Effector memory CD4-positive, alpha-beta T cell (primary cell): ENCODE data around the gene PRKAG2.

Source experiments
- DNase-seq, 3 donors: peaks; one replicate each; pipeline ENCODE4 v3.0.0-alpha.2; 2020
- H3K27ac ChIP-seq: 2 replicates; pipeline ENCODE4 v1.7.0; 2013; ENCODE audit warnings: mild to moderate bottlenecking, low read length, moderate library complexity; ENCODE audit not compliant: insufficient read depth, poor library complexity, severe bottlenecking
- H3K27me3 ChIP-seq: replicated peaks from 2 replicates; pipeline ENCODE4 v1.7.0; 2013; ENCODE audit warnings: mild to moderate bottlenecking, low read length; ENCODE audit not compliant: insufficient read depth, control insufficient read depth, poor library complexity, severe bottlenecking
- H3K36me3 ChIP-seq: 2 replicates; pipeline ENCODE4 v1.7.0; 2013; ENCODE audit warnings: mild to moderate bottlenecking, low read length, moderate library complexity; ENCODE audit not compliant: control insufficient read depth, insufficient read depth
- H3K4me1 ChIP-seq: 2 replicates; pipeline ENCODE4 v1.7.0; 2013; ENCODE audit warnings: low read length, mild to moderate bottlenecking; ENCODE audit not compliant: control insufficient read depth, insufficient read depth, poor library complexity, severe bottlenecking
- H3K4me3 ChIP-seq: 2 replicates; pipeline ENCODE4 v1.7.0; 2013; ENCODE audit warnings: low read length, low read depth, mild to moderate bottlenecking; ENCODE audit not compliant: insufficient read depth, poor library complexity, severe bottlenecking
- H3K9me3 ChIP-seq: 2 replicates; pipeline ENCODE4 v1.7.0; 2013; ENCODE audit warnings: mild to moderate bottlenecking, low read length, moderate library complexity; ENCODE audit not compliant: control insufficient read depth

The PRKAG2 gene

DNA sequence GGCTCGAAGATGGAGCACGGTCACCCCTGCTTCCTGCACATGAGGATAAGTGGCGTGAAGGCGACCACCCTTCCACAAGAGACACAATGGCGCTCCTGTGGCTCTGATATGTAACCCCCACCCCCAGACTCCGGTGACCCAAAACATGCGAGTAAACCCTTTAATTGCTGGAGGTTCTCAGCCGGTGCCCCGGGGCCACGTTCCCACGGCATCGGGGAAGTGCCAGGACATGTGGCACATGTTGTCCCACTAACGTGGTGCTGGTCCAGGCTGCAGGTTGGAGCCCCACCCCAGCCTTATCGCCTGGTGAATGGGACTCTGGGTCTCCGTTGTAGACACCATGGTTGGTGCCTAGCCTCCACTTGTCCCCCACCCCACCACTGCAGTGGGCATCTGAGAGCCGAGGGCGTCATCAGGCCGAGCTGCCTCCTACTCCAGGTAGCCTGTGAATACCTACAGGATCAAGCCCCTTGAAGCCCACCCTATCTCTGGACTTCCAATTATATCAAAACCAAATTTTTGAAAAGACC lies 132.8 kb downstream of the PRKAG2 start:
- H3K4me3 ChIP-seq = no peak overlapping the region
- peaks cover 2% of the 10 kb centered on the region for H3K4me1 ChIP-seq
- H3K27me3 ChIP-seq = no peaks in the 10 kb centered on the region
- H3K36me3 ChIP-seq = peaks cover 12% of the 10 kb centered on the region
- no peak for DNase-seq
- no peaks in the 10 kb centered on the region for H3K9me3 ChIP-seq
- no peak overlapping the region for H3K27ac ChIP-seq

DNA sequence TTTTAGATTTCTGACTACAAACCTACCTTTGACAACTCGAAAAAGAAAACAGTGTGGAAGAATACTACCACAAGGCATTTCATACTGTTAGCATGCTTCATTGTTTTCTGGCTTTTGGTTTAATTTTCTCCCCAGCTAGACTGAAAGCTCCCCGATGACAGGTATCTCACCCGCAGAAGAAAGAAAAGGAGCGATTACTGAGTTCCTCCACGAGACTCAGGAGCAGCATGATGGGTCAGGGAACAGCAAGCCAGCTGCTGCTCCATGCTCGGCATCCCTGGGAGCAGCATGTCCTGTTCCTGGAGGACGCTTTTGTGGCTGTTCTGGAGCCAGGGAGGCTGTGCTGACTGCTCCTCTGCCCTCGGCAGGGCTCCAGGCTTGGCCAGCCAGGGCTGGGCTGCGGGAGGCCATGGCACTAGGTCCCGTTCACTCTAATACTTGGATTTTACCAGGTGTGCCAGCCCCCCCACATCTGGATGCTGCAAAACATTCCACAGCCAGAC lies 133.4 kb downstream of the PRKAG2 start:
- no peak for DNase-seq
- no peak overlapping the region for H3K27ac ChIP-seq
- no peaks in the 10 kb centered on the region for H3K27me3 ChIP-seq
- no peak overlapping the region for H3K4me3 ChIP-seq
- H3K36me3 ChIP-seq = peaks cover 12% of the 10 kb centered on the region
- H3K9me3 ChIP-seq = no peaks in the 10 kb centered on the region
- peaks cover 2% of the 10 kb centered on the region for H3K4me1 ChIP-seq

DNA sequence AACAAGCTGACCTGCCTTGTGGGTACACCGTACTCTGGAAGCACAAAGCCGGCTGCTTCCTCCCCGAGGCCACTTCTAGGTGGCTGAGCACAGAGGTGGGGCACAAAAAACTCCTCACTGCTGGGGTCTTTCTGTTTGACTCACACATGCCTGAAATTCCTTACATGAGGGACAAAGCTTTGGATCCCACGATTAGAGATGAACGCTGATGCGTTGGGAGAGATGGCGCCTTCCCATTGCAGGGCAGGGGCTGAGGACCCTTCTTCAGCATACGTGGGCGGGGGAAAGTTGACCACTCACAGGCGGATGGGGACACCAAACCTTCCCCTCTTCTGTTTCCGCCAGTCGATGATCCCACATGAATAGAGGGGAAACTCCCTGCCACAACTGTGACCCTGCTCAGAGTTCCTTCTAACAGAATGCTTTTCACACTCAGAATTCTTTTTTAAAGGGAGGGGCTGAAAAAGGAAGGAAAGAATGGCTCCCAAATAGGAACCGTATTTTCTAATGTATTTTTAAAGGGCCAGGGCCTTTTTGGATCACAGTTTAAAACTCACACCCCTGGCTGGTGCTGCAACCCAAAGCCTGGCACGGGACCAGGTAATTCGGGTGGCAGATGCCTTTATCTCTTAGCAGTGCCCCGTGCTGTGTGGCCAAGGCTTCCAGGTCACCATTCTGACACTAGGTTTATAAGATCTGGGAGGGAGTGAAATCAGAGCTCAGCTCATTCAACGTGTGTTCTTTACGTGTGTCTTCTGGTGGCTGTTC lies 134.0 kb downstream of the PRKAG2 start:
- Histone ChIP-seq H3K36me3 (peaks cover 12% of the 10 kb centered on the region), H3K4me1 (peaks cover 2% of the 10 kb centered on the region), H3K9me3 (no peaks in the 10 kb centered on the region), H3K27me3 (no peaks in the 10 kb centered on the region), H3K27ac (no peak overlapping the region), H3K4me3 (no peak overlapping the region)
- DNase-seq = no peak

GRCh38 chr7:151741585-151741984 lies 135.3 kb downstream of the PRKAG2 start:
- peaks cover 2% of the 10 kb centered on the region for H3K4me1 ChIP-seq
- H3K4me3 ChIP-seq = no peak overlapping the region
- peaks cover 11% of the 10 kb centered on the region for H3K36me3 ChIP-seq
- no peak overlapping the region for H3K27ac ChIP-seq
- DNase-seq = no peak
- H3K27me3 ChIP-seq = no peaks in the 10 kb centered on the region
- no peaks in the 10 kb centered on the region for H3K9me3 ChIP-seq

- Histone ChIP-seq H3K36me3 (peaks cover 5% of the 10 kb centered on the region), H3K9me3 (no peaks in the 10 kb centered on the region), H3K27ac (no peak overlapping the region), H3K4me3 (no peak overlapping the region), H3K27me3 (no peaks in the 10 kb centered on the region), H3K4me1 (peaks cover 2% of the 10 kb centered on the region)
- no peak for DNase-seq
Measured at GRCh38 chr7:151740081-151740851, 136.6 kb downstream of the PRKAG2 start.

- H3K27me3 ChIP-seq = no peaks in the 10 kb centered on the region
- H3K9me3 ChIP-seq = no peaks in the 10 kb centered on the region
- no peak for DNase-seq
- H3K36me3 ChIP-seq = peaks cover 5% of the 10 kb centered on the region
- no peak overlapping the region for H3K4me3 ChIP-seq
- H3K27ac ChIP-seq = no peak overlapping the region
- peaks cover 2% of the 10 kb centered on the region for H3K4me1 ChIP-seq
Measured at GRCh38 chr7:151738925-151739324, 138.0 kb downstream of the PRKAG2 start.

DNA sequence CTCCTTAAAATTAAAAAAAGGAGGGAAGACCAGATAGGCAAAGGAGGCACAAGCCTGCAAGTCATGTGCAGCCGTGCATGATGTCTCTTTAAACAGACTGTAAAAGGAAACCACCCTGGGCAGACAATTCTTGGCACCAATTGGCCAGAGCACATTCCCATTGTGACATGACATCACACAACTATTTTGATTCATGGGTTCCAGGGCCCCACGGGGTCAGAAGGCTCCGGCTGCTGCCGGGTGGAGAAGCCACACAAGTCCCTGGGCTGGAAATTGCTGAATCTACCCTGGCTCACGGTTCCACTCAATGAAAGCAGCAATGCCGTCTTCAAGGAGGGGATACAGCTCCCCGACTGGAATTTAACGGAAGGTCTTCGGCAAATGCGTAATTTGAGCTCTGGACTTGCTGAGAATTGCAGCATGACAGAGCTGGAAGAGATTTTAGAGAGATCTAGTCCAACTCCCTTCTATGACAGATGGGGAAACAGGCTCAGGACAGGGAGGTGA lies 140.5 kb downstream of the PRKAG2 start:
- Histone ChIP-seq H3K36me3 (no peaks in the 10 kb centered on the region), H3K27me3 (no peaks in the 10 kb centered on the region), H3K4me3 (no peak overlapping the region), H3K27ac (no peak overlapping the region), H3K4me1 (no peaks in the 10 kb centered on the region), H3K9me3 (no peaks in the 10 kb centered on the region)
- DNase-seq = no peak

GRCh38 chr7:151735851-151736402 lies 141.0 kb downstream of the PRKAG2 start:
- no peak for DNase-seq
- no peaks in the 10 kb centered on the region for H3K4me1 ChIP-seq
- no peak overlapping the region for H3K27ac ChIP-seq
- H3K36me3 ChIP-seq = no peaks in the 10 kb centered on the region
- H3K9me3 ChIP-seq = no peaks in the 10 kb centered on the region
- no peak overlapping the region for H3K4me3 ChIP-seq
- H3K27me3 ChIP-seq = no peaks in the 10 kb centered on the region

DNA sequence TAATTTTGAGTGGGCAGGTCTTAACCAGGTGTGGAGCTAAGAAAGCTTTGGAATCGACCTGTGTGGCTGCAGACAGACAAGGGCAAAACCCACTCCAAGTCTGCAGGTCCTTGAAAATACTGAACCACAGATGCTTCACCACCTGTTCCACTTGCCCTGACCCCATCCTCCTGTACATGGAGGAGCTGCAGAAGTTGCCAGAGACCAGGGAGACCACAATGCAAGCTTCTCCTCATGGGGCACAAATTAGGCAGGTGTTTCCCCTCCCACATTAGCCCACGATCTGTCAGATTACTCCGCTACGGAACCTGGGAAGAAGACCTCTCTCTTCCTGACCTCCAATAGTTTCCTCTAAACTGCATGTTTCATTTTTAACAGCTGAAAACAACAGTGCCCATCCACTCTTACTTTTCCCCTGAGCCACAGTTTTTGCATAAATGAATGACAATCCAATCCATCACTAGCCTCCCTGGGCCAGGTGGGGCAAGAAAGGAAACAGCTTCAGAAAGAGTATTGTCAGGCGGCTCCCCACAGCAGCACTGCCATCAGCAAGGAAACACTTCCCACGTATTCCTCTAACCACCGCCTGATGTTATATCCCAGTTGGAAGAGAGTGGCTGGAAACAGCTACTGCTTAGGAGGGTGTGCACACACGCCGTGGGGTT lies 141.6 kb downstream of the PRKAG2 start:
- no peaks in the 10 kb centered on the region for H3K36me3 ChIP-seq
- no peak overlapping the region for H3K27ac ChIP-seq
- H3K4me3 ChIP-seq = no peak overlapping the region

More for the DNA sequence above, 141.6 kb downstream of the PRKAG2 start:
- DNase-seq = no peak
- Histone ChIP-seq H3K27me3 (no peaks in the 10 kb centered on the region), H3K4me1 (no peaks in the 10 kb centered on the region), H3K9me3 (no peaks in the 10 kb centered on the region)
